Mucosa of descending colon (tissue), 3 donors: ENCODE data around the gene KRT36. TPM values are rescaled to one million over a fixed set of nuclear protein-coding genes. Genes with fewer than 3 reads are reported as not detected.

Experiments
- ATAC-seq: fragments of 200-7000 bp; cut with Tn5 transposase; one replicate; pipeline ENCODE4 v1.9.1; 2020; ENCODE audit warnings: mild to moderate bottlenecking, moderate library complexity
- DNase-seq, 3 donors: peaks; one replicate each; pipeline ENCODE4 v3.0.0-alpha.2; 2020
- H3K36me3 ChIP-seq: fragments of 200-600 bp; one replicate; pipeline ENCODE4 v1.8.0; 2021; ENCODE audit warnings: low read depth, mild to moderate bottlenecking
- H3K4me1 ChIP-seq: fragments of 200-600 bp; one replicate; pipeline ENCODE4 v1.8.0; 2021; ENCODE audit warnings: low read depth, mild to moderate bottlenecking
- H3K4me3 ChIP-seq: fragments of 200-600 bp; one replicate; pipeline ENCODE4 v1.8.0; 2021; ENCODE audit warnings: mild to moderate bottlenecking
- H3K9me3 ChIP-seq: fragments of 200-600 bp; one replicate; pipeline ENCODE4 v1.8.0; 2021; ENCODE audit warnings: mild to moderate bottlenecking
- CTCF ChIP-seq: fragments of 200-600 bp; IDR thresholded peaks from one replicate; pipeline ENCODE4 v1.8.0; 2022; ENCODE audit warnings: antibody characterized with exemption, mild to moderate bottlenecking
- intact Hi-C, 2 donors: fragments of 100-400 bp; cut with DNase I in 1 of 2; cut with micrococcal nuclease in 1 of 2; formaldehyde crosslinking; loops; one replicate each; pipeline versions ENCODE4 v1.11.0 to v1.11.1; 2022; cut with DNase I, micrococcal nuclease
- total RNA-seq, 3 donors: library from RNA; stranded (reverse); fragmentation: NEBNext Ultra II Directional in 2 of 3; extraction: Animal tissue kit (Norgen Biotek cat#: 25700) in 2 of 3; gene quantifications; one replicate each; pipeline versions ENCODE4 v1.2.1 to v1.2.4, GENCODE V29; 2021 to 2023
- donor health status: DM: no; HTN: no; CAD: no; lungs with moderate emphysema.
- donor health status: DM: no; HTN: no; CAD: no.
- donor health status: DM: no; HTN: yes; CAD: no.

The KRT36 gene
- total RNA-seq, 3 donors from 2014 or later: not detected

DNA sequence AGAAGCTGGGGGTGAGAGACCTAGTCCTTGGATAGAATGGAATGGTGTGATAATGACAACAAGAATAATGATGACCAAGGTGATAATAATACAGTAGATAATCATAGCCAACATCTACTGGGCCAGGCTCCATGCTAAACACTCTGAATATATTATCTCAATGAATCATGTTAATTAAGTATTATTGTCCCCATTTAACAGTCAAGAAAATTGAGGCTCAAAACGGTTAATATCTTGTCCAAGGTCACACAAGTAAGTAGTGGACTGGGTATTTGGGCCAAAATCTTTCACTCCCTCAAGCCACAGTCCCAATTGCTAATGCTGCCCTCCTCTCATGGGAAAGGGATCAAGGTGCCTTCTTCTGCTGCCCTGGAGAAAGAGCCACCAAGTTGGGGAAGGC is 42.3 kb upstream of the KRT36 start:
- DNase-seq: no peak
- TF ChIP-seq CTCF: no peak
- H3K4me3 ChIP-seq: no peak overlapping the region
- no peak for ATAC-seq
- no peaks in the 10 kb centered on the region for H3K9me3 ChIP-seq
- peaks cover 23% of the 10 kb centered on the region for H3K4me1 ChIP-seq
- H3K36me3 ChIP-seq: no peaks in the 10 kb centered on the region
- intact Hi-C loops: no loop called here

- DNase-seq (peak in 1 of 3 donors; percentile 44), ATAC-seq (peak; percentile 49)
- Histone ChIP-seq H3K4me3 (no peak overlapping the region), H3K9me3 (no peaks in the 10 kb centered on the region), H3K36me3 (no peaks in the 10 kb centered on the region), H3K4me1 (peaks cover 25% of the 10 kb centered on the region)
- TF ChIP-seq CTCF: no peak
- intact Hi-C loops: no loop called here
These were observed 40.6 kb upstream of the KRT36 start for GRCh38 chr17:41530062-41531048.

DNA sequence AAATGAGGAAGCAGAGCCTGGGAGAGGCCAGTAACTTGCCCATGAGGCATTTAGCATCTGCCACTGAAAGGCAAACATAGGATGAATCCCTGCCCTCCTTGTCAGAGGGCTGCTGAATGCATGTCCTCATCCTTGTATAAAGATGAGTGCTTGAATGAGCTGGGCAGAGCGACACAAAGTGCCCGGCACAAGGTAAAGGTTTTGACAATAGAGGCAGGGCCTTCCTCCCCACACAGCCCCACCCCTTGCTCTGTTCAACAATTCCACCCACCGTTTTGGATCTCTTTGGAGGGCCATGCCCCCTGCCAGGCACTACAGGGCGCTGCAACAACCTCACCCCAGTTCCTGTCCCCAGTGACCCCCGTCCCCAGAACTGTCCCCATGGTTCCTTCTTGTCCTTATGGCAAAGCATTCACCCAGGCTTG is 39.8 kb upstream of the KRT36 start:
- TF ChIP-seq CTCF: no peak
- Histone ChIP-seq H3K4me1 (peaks cover 26% of the 10 kb centered on the region), H3K36me3 (no peaks in the 10 kb centered on the region), H3K4me3 (no peak overlapping the region), H3K9me3 (no peaks in the 10 kb centered on the region)
- DNase-seq: peak in 1 of 3 donors; percentile 41
- intact Hi-C loops: no loop called here
- ATAC-seq: peak; percentile 4

GRCh38 chr17:41528959-41529353 is 39.2 kb upstream of the KRT36 start:
- Histone ChIP-seq H3K9me3 (no peaks in the 10 kb centered on the region), H3K4me1 (peaks cover 31% of the 10 kb centered on the region), H3K4me3 (no peak overlapping the region), H3K36me3 (no peaks in the 10 kb centered on the region)
- TF ChIP-seq CTCF: no peak
- ATAC-seq (peak; percentile 55), DNase-seq (peak; percentile 73 to 81 (median 80))
- intact Hi-C loops: no loop called here

DNA sequence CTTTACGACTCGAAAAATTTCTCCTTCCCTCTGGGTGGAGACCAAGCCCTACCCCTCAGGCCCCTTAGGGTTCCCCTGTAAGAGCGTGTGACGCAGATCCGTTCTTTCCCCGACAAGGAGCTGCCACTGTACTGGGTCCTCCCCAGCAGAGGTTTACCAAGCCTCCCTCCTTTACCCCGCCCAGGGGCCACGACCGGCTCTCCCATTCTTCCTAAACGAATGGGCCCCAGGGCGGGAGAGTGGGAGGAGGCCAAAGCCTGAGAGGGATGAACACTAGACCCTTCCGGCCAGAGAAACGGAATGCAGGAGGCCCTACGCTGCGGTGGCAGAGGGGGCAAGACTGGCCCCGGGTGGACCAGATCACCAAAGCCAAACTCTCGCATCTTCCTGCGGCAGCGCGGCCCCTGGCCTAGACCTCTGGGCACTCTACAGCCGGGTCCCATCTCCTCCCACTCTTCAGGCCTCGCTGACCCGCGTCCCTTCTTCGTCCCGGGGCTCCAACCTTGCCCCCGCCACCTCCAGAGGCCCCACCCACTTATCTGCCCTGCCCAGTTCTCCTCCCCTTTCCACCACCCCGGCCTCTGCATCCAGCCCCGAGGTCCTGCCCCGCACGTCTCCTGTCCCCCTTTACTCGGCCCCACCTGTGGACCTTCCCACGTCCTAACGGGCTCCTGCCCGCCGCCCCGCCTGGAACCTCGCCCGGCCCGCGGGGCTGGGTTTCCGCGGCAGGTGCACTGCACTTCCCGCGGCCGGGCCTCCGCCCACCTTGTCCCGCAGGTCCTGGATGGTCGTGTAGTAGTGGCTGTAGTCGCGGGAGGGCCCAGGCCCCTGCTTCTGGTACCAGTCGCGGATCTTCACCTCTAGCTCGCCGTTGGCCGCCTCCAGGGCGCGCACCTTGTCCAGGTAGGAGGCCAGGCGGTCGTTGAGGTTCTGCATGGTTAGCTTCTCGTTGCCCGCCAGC is 37.6 kb upstream of the KRT36 start:
- H3K9me3 ChIP-seq: no peaks in the 10 kb centered on the region
- H3K36me3 ChIP-seq: no peaks in the 10 kb centered on the region
- ATAC-seq: peak; percentile 31
- intact Hi-C loops: no loop called here
- H3K4me1 ChIP-seq: peaks cover 40% of the 10 kb centered on the region
- H3K4me3 ChIP-seq: peak overlapping the region; percentile 78
- no peak for TF ChIP-seq CTCF
- DNase-seq: peak; percentile 64 to 79 (median 76)
